GM21576 (cell line): ENCODE data around the gene AURKA.
"Not testable (repeated sequence)": the region's sequence is repeated elsewhere in the genome, so short reads cannot be mapped to it uniquely, and the experiment has no call there.

ENCODE experiments used
- ATAC-seq: cut with Tn5 transposase; IDR thresholded peaks from one replicate; pipeline ENCODE4 v1.9.1; 2021; ENCODE audit warnings: mild to moderate bottlenecking, moderate library complexity; ENCODE audit not compliant: unreplicated experiment

The AURKA gene

DNA sequence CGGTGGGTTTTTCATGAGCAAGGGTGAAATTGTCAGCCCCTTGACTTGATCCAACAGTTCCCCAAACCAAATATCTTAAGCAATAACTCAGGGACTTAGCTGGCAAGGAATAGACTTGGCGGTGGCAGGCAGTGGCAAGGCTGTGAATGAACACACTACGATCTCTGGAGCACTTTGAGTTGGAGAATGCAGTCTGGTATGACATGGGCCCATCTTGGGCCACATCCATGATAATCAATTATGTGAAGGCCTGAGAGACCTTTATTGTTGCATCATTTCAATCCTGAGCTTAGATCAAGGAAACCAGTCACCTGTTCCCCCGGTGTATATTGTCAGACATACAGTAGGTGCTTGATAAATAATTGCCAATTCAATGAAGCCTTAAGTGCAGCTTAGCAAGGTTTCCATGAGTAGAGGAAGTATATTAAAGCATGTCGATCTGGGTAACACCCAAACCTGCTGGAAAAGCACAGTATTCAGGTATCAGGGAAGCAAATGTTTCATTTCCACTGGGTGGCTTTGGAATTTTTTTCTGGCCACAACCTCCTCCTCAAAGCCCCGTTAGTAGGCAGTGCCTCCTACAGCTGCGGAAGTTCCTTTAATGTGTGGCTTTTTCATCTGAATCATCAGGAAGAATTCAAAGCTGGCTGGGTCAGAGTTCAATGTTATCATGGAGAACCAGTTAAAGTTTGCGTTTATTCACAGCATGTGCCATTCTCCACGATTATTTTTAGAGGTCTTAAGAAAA lies 30.2 kb upstream of the AURKA start:
- ATAC-seq, result no peak

DNA sequence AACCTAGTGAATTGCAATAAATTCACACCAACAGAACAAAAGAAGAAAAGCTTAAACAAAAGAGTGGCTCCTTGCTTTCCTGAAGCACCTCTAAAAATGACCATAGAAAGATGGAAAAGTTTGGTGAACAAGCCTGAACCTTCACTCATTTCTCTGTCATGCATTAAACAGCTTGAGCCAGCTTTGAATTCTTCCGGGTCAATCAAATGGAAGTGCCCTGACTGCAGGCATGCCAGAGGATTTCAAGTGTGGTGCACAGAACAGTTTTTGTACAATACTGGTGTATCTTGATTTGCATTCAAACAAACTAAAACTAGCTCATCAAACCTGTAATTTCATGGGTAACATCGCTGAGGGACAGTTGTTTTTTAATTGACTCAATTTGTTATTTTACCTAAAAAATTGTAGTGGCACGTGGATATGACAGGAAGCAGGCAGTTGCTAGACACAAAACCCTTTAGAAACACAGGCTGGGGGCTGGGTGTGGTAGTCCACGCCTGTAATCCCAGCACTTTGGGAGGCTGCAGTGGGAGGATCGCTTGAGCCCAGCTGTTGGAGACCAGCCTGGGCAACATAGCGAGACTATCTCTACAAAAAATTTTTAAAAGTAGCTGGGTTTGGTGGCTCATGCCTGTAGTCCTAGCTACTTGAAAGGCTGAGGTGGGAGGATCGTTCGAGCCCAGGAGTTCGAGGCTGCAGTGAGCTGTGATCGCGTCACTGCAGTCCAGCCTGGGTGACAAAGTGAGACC lies 29.1 kb upstream of the AURKA start:
- ATAC-seq, result no peak

DNA sequence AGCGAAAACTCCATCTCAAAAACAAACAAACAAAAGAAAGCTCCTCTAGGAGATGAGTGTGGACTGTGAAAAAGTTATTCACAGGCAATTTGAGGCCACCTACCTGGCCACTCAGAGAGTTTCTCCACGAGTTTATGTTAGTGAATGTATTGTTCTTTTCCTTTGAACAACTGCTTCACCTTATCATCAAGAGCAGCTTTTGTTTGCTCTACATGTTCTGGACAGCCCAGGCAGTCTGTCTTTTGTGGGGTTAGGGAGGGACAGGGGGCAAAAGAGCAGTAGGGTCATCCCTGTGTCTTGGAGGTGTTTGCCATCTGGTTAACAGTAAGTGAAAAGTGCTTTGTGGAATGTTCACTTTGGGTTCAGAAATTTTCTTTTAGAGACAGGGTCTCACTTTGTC lies 28.0 kb upstream of the AURKA start:
- no peak for ATAC-seq

DNA sequence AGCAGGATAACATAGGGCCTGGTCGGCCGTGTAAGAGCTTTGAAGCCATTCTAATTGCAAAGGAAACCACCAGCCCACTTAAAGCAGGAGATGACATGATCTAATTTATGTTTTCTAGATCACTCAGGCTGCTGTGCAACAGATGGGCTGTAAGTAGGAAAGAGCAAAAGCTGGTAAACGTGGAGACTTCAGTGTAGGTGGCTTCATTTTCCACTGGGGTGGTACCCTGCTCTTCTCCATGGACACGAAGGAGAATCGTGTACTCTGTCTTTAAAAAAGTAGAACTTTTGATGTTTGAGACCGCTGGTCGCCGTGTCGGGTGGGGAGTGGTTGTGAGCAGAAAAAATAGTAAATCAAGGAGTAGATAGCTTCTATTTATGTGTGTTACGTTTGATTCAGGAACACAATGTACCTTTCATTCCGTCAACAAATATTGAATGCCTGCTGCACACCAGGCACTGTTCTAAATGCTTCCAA lies 26.4 kb upstream of the AURKA start:
- no peak for ATAC-seq

DNA sequence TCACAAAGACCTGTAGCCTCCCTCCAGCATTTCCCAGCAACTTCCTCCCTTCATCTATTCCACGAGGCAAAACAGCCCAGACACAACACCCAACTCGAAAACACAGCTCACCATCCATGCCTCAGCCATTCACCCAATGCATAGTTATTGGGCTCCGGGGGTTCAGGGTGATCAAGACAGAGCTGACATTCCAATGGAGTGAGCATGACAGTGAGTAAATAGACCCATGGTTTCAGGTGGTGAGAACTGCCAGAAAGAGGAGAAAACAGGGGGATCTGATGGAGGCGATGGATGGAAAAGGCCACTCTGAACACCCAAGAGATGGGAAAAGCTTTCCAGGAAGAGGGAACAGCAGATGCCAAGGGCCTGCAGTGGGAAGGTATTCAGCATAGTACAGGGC lies 25.9 kb upstream of the AURKA start:
- no peak for ATAC-seq

GRCh38 chr20:56417402-56417801 lies 25.4 kb upstream of the AURKA start:
- no peak for ATAC-seq

DNA sequence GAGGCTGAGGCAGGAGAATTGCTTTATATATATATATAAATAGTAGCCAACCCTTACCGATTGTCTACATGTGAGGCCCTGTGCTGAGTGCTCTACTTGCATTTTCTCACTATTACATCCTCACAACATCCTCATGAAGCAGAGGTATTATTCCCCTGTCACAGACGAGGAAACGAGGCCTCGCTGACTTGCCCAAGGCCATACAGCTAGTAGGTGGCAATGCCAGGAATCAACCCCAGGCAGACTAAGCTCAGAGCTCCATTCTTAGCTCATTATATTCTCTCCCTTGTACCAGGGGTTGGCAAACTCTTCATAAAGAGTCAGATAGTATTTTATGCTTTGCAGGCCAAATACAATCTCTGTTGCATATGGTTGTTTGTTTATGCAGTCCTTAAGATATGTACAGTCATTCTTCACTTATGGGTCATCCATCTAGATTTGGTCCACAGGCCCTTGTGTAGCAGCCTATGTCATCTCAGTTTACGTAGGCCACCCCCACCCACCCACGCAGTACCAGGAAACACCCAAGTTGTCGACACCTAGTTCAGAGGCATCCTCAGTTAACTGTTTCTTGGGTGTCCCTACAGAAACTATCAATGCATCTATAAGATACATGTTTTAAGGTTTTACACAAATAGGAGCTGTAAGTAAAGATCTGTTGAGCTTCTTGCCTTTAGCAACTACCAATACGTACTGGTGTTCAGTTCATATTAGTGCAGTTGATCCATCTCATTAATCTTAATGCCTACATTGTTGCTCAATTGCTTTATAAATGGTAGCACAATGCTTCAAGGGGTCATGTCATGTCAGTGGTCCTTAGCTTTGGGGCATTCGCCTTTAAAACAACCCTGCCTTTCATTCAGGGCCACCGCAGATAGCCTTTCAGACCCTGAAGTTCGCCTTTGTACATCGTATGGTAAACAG lies 23.1 kb upstream of the AURKA start:
- no peak for ATAC-seq

DNA sequence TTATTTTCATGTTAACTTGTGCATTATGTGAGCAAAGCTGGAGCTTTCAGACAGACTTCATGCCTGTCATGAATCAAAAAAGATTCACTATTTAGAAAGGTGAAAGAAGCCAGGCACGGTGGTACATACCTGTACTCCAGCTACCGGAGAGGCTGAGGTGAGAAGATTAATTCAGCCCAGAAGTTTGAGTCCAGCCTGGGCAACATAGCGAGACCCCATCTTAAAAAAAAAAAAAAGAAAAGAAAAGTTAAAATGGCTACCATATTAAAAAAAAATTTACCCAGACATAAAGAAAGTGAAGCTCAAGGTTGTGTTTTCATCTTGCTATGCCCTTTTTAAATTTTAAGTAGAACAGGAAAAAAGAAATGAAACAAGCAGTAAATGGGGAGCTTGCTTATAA lies 20.9 kb upstream of the AURKA start:
- no peak for ATAC-seq

DNA sequence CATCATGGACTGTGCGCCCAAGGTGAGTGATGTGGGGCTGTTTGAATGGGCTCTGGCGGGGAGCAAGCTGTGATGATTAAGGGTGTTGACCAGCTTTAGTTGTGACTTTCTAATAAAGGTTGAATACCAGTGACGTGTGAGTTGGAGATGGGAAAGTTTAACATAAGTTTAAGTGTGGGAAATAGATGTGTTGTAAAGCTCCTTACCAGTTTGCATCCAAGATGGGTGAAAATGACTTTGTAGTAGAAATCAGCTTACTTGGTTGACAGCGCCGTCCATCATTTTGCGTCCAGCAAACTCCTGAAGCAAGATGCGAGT lies 20.4 kb upstream of the AURKA start:
- ATAC-seq, result no peak

GRCh38 chr20:56411759-56412472 lies 19.9 kb upstream of the AURKA start, which contains the start of gene CASS4:
TSS of gene CASS4 (plus strand) at chr20:56412260. CDS start at chr20:56412459, 199 bp downstream.
- ATAC-seq, result peak; percentile 60

DNA sequence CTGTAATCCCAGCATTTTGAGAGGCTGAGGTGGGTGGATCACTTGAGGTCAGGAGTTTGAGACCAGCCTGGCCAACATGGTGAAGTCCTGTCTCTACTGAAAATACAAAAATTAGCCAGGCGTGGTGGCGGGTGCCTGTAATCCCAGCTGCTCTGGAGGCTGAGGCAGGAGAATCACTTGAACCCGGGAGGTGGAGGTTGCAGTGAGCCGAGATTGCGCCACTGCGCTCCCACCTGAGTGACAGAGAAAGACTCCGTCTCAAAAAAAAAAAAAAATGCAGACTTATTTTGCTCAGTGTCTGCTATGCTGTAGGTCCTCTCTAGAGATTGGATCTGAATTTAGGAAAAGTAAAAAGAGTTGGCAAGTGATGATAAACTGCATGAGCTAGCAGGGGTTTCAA lies 19.3 kb upstream of the AURKA start:
- ATAC-seq, result not testable (repeated sequence)

- no peak for ATAC-seq
Measured at GRCh38 chr20:56409956-56410355, 17.9 kb upstream of the AURKA start.

- no peak for ATAC-seq
Measured at GRCh38 chr20:56409521-56409920, 17.5 kb upstream of the AURKA start.

DNA sequence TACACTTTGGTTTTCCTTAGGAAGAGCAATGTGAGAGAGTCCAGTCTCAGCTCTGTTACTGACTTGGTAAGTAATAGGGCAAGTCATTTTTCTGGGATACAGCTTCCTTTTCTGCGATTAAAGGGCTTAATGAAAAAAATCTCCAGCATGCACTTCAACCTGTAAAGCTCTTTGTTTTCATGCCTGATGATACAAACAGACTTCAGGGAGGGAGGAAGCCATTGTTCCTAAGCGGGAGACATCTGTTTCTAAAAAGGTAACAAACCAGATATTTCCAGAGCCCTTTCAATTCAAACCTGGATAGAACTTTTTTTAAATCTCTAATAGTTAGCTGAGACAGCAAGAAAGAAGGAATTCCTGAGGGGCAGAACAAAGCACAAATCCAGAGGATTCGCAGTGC lies 14.9 kb upstream of the AURKA start:
- no peak for ATAC-seq

DNA sequence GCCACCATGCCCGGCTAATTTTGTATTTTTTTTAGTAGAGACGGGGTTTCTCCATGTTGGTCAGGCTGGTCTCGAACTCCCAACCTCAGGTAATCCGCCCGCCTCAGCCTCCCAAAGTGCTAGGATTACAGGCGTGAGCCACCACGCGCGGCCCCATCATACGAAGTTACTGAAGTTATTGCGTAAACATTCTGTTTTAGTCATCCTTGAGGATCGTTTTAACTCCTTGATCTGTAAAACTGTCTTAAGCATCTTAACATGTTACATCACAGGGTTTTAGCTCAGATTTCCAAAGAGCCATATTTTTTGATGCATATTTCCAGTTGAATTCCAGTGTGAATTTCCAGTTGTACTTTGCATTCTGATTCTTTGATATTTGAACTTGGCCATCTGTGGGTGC lies 13.3 kb upstream of the AURKA start:
- not testable (repeated sequence) for ATAC-seq

GRCh38 chr20:56403465-56403864 lies 11.4 kb upstream of the AURKA start:
- ATAC-seq, result no peak

- ATAC-seq, result peak; percentile 63
Measured at GRCh38 chr20:56400001-56400640, 8.1 kb upstream of the AURKA start.

DNA sequence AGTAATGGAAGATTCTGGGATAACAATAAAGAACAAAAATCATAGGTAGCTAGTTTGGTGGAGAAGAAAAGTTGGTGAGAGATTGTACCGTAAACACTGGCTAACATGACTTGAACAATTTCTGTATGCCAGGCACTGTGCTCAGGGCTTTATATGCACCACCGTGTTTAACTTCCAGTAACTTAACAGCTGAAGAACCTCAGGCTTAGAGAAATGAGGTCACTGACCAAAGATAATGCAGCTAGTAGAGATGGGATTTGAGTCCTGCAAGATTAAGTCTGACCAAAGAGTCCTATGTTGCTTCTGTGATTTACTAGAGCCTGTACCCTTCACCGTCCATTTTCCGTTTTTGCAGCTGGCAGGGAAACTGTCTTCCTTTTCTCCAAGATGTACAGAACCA lies 3.2 kb upstream of the AURKA start:
- ATAC-seq, result no peak

- ATAC-seq, result no peak
Measured at GRCh38 chr20:56393653-56394052, 1.6 kb upstream of the AURKA start.

GRCh38 chr20:56392881-56393482 lies 967 bp upstream of the AURKA start:
- no peak for ATAC-seq
